HepG2 (cell line): Measurements from ENCODE around the gene LMAN2L. TPM values are rescaled to one million over a fixed set of nuclear protein-coding genes. Genes with fewer than 3 reads are reported as not detected.

Source experiments
- CC2D1A ChIP-seq: sonication (generic); formaldehyde crosslinking; IDR thresholded peaks from 2 replicates; pipeline ENCODE4 v1.8.1; 2023; ENCODE audit warnings: mild to moderate bottlenecking, missing genetic modification reagents
- CHD4 ChIP-seq: fragments of 200-600 bp; sonication (generic); IDR thresholded peaks from 2 replicates; pipeline ENCODE4 v1.7.0; 2017; ENCODE audit warnings: mild to moderate bottlenecking, low read length, borderline replicate concordance
- EHMT2 ChIP-seq: fragments of 200-600 bp; sonication (generic); IDR thresholded peaks from 2 replicates; pipeline ENCODE4 v1.7.0; 2017; ENCODE audit warnings: antibody characterized with exemption, low read depth, low read length, borderline replicate concordance
- HES4 ChIP-seq: sonication (generic); formaldehyde crosslinking; IDR thresholded peaks from 2 replicates; pipeline ENCODE4 v1.9.0; 2021; ENCODE audit warnings: mild to moderate bottlenecking, missing genetic modification reagents, borderline replicate concordance
- HNRNPLL ChIP-seq: fragments of 200-400 bp; formaldehyde crosslinking; IDR thresholded peaks from 2 replicates; pipeline ENCODE4 v1.6.1; 2017; ENCODE audit warnings: mild to moderate bottlenecking, low read depth, low read length; ENCODE audit not compliant: poor library complexity, severe bottlenecking
- HOXA9 ChIP-seq: sonication (generic); formaldehyde crosslinking; IDR thresholded peaks from 2 replicates; pipeline ENCODE4 v1.8.1; 2022; ENCODE audit warnings: missing genetic modification reagents, mild to moderate bottlenecking, moderate library complexity, borderline replicate concordance
- IKZF1 ChIP-seq: fragments of 450-650 bp; IDR thresholded peaks from 2 replicates; pipeline ENCODE4 v1.7.1; 2016
- KLF12 ChIP-seq: sonication (generic); formaldehyde crosslinking; IDR thresholded peaks from 2 replicates; pipeline ENCODE4 v1.4.0; 2020; ENCODE audit warnings: missing genetic modification reagents, borderline replicate concordance
- PRPF4 ChIP-seq: fragments of 200-400 bp; formaldehyde crosslinking; IDR thresholded peaks from 2 replicates; pipeline ENCODE4 v1.6.1; 2016; ENCODE audit warnings: low read length, low read depth; ENCODE audit not compliant: poor library complexity, severe bottlenecking
- RAD51 ChIP-seq: fragments of 450-650 bp; IDR thresholded peaks from 2 replicates; pipeline ENCODE4 v1.6.1; 2016; ENCODE audit warnings: borderline replicate concordance
- RBFOX2 ChIP-seq: fragments of 200-400 bp; formaldehyde crosslinking; IDR thresholded peaks from 2 replicates; pipeline ENCODE4 v1.6.1; 2017; ENCODE audit warnings: low read depth, mild to moderate bottlenecking, low read length
- TOPORS ChIP-seq: sonication (generic); formaldehyde crosslinking; IDR thresholded peaks from 2 replicates; pipeline ENCODE4 v1.8.0; 2023; ENCODE audit warnings: mild to moderate bottlenecking, missing genetic modification reagents
- ZNF205 ChIP-seq: IDR thresholded peaks from 2 replicates; pipeline ENCODE4 v1.6.1; 2018; ENCODE audit warnings: missing biosample characterization, missing genetic modification reagents
- ZNF232 ChIP-seq: sonication (generic); formaldehyde crosslinking; IDR thresholded peaks from 2 replicates; pipeline ENCODE4 v1.4.0; 2020; ENCODE audit warnings: missing genetic modification reagents, borderline replicate concordance
- ZNF251 ChIP-seq: sonication (generic); formaldehyde crosslinking; IDR thresholded peaks from 2 replicates; pipeline ENCODE4 v1.9.0; 2021; ENCODE audit warnings: mild to moderate bottlenecking, missing genetic modification reagents
- ZNF331 ChIP-seq: sonication (generic); formaldehyde crosslinking; IDR thresholded peaks from 2 replicates; pipeline ENCODE4 v1.4.0; 2020; ENCODE audit warnings: missing genetic modification reagents
- ZNF484 ChIP-seq: sonication (generic); formaldehyde crosslinking; IDR thresholded peaks from 2 replicates; pipeline ENCODE4 v1.5.1; 2020; ENCODE audit warnings: mild to moderate bottlenecking, low read depth, missing genetic modification reagents, borderline replicate concordance
- ZNF589 ChIP-seq: sonication (generic); formaldehyde crosslinking; conservative IDR thresholded peaks from 2 replicates; pipeline ENCODE4 v1.8.0; 2022; ENCODE audit warnings: mild to moderate bottlenecking, moderate library complexity, missing genetic modification reagents
- ZNF616 ChIP-seq: sonication (generic); formaldehyde crosslinking; IDR thresholded peaks from 2 replicates; pipeline ENCODE4 v1.5.0; 2020; ENCODE audit warnings: low read depth, mild to moderate bottlenecking, missing genetic modification reagents
- ZNF782 ChIP-seq: sonication (generic); formaldehyde crosslinking; IDR thresholded peaks from 2 replicates; pipeline ENCODE4 v1.4.0; 2020; ENCODE audit warnings: missing genetic modification reagents, mild to moderate bottlenecking, borderline replicate concordance
- ZSCAN21 ChIP-seq: sonication (generic); formaldehyde crosslinking; IDR thresholded peaks from 2 replicates; pipeline ENCODE4 v1.8.0; 2022; ENCODE audit warnings: mild to moderate bottlenecking, missing genetic modification reagents, moderate library complexity, borderline replicate concordance
- polyA plus RNA-seq, 8 experiments: library from polyadenylated mRNA; depleted of rRNA in 3 of 8; stranded (reverse) in 7 of 8; unstranded in 1 of 8; fragments of >200 nt; fragmentation: Illumina TruSeq in 4 of 8; extraction: Trizol in 4 of 8; gene quantifications; 2 replicates each; pipeline versions ENCODE4 v1.2.1 to v1.2.3, GENCODE V29; 2011 to 2016; ENCODE audit warnings: low read depth in 4 of 8, missing spikeins in 1 of 8, mixed read lengths in 1 of 8; ENCODE audit not compliant: insufficient read depth in 1 of 8
- total RNA-seq, 5 experiments: library from RNA; depleted of rRNA; stranded (reverse); fragments of >200 nt; fragmentation: Illumina TruSeq; extraction: Trizol; gene quantifications; 2 replicates each; pipeline ENCODE4 v1.2.3, GENCODE V29; 2016; ENCODE audit warnings: low read depth in 1 of 5
- TF ChIP-seq, protein P1 (sequence below): sonication (generic); formaldehyde crosslinking; IDR thresholded peaks from 2 replicates; pipeline ENCODE4 v1.4.0; 2020; ENCODE audit warnings: mild to moderate bottlenecking, missing genetic modification reagents
- TF ChIP-seq, protein P2 (sequence below): fragments of 450-650 bp; IDR thresholded peaks from 2 replicates; pipeline ENCODE4 v1.6.1; 2017; ENCODE audit warnings: mild to moderate bottlenecking
- TF ChIP-seq, protein P3 (sequence below): sonication (generic); formaldehyde crosslinking; IDR thresholded peaks from 2 replicates; pipeline ENCODE4 v1.8.1; 2023; ENCODE audit warnings: mild to moderate bottlenecking, inconsistent platforms, moderate library complexity, missing genetic modification reagents, borderline replicate concordance

LMAN2L gene
- total and polyA plus RNA-seq, 2 of the 13 experiments (the other 11 are each of a cell fraction or from before 2014, with no cell fraction given), result 39.1 to 57.9 TPM

DNA sequence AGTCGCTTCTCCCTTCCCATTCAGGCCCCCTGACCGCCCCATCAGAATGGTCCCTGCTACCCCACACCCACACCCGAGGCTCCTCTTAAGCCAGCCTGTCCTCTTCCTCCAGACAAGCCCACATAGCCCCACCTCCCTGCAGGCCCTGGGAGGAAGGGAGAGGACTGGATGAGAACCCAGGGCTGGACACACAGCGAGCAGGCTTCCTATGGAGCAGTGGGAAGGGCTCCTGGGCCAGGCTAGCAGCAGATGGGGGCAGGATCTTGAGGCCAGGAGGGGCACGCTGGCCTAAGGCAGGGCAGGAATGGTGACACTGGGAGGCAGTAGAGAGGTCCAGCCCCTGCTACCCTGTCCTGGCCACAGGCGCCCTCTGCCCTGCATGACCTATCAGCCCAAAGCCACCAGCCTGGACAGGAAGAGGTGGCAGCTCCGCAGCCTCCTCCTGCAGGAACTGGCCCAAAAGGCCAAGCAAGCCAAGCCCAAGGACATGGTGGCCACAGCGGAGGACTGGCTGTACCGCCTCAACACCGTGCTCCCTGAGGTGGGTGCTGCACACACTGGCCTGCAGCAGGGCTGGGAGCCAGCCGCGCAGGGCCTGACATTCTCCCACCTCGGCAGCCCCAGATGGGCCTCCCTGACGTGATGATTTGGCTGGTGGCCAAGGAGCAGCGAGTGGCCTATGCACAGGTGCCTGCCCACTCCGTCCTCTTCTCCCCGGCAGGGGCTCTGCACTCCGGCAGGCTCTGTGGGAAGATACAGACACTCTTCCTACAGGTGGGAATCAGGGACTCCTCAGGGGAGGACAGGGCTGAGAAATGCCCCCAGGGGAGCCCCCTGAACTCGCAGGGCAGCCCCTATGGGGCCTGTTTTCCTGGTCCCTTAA lies 54.0 kb downstream of the LMAN2L start (continued):
- no peak for TF ChIP-seq ZNF782 (CRISPR knock-in tag)
- no peak for TF ChIP-seq ZNF251 (CRISPR knock-in tag)
- no peak for TF ChIP-seq CHD4
- no peak for TF ChIP-seq ZNF589
- TF ChIP-seq HES4 (CRISPR knock-in tag), result no peak
- no peak for TF ChIP-seq RAD51
- no peak for TF ChIP-seq ZNF205 (CRISPR knock-in tag)
- TF ChIP-seq RBFOX2, result peak; percentile 57; the same call in 1 of the 2 replicates
- TF ChIP-seq ZNF232 (CRISPR knock-in tag), result no peak
- TF ChIP-seq PRPF4, result no peak
- TF ChIP-seq HNRNPLL, result peak; percentile 44
- no peak for TF ChIP-seq EHMT2
- TF ChIP-seq, protein P1, sequence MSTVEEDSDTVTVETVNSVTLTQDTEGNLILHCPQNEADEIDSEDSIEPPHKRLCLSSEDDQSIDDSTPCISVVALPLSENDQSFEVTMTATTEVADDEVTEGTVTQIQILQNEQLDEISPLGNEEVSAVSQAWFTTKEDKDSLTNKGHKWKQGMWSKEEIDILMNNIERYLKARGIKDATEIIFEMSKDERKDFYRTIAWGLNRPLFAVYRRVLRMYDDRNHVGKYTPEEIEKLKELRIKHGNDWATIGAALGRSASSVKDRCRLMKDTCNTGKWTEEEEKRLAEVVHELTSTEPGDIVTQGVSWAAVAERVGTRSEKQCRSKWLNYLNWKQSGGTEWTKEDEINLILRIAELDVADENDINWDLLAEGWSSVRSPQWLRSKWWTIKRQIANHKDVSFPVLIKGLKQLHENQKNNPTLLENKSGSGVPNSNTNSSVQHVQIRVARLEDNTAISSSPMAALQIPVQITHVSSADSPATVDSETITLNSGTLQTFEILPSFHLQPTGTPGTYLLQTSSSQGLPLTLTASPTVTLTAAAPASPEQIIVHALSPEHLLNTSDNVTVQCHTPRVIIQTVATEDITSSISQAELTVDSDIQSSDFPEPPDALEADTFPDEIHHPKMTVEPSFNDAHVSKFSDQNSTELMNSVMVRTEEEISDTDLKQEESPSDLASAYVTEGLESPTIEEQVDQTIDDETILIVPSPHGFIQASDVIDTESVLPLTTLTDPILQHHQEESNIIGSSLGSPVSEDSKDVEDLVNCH (CRISPR knock-in tag), result no peak
- no peak for TF ChIP-seq HOXA9
- TF ChIP-seq, protein P2, sequence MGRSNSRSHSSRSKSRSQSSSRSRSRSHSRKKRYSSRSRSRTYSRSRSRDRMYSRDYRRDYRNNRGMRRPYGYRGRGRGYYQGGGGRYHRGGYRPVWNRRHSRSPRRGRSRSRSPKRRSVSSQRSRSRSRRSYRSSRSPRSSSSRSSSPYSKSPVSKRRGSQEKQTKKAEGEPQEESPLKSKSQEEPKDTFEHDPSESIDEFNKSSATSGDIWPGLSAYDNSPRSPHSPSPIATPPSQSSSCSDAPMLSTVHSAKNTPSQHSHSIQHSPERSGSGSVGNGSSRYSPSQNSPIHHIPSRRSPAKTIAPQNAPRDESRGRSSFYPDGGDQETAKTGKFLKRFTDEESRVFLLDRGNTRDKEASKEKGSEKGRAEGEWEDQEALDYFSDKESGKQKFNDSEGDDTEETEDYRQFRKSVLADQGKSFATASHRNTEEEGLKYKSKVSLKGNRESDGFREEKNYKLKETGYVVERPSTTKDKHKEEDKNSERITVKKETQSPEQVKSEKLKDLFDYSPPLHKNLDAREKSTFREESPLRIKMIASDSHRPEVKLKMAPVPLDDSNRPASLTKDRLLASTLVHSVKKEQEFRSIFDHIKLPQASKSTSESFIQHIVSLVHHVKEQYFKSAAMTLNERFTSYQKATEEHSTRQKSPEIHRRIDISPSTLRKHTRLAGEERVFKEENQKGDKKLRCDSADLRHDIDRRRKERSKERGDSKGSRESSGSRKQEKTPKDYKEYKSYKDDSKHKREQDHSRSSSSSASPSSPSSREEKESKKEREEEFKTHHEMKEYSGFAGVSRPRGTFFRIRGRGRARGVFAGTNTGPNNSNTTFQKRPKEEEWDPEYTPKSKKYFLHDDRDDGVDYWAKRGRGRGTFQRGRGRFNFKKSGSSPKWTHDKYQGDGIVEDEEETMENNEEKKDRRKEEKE, result no peak
- TF ChIP-seq ZNF484 (CRISPR knock-in tag), result no peak
- no peak for TF ChIP-seq TOPORS (CRISPR knock-in tag)
- TF ChIP-seq CC2D1A (CRISPR knock-in tag), result no peak
- TF ChIP-seq, protein P3, sequence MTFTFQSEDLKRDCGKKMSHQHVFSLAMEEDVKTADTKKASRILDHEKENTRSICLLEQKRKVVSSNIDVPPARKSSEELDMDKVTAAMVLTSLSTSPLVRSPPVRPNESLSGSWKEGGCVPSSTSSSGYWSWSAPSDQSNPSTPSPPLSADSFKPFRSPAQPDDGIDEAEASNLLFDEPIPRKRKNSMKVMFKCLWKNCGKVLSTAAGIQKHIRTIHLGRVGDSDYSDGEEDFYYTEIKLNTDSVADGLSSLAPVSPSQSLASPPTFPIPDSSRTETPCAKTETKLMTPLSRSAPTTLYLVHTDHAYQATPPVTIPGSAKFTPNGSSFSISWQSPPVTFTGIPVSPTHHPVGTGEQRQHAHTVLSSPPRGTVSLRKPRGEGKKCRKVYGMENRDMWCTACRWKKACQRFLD (CRISPR knock-in tag), result no peak
- no peak for TF ChIP-seq IKZF1
- peak; percentile 90 for TF ChIP-seq ZNF331 (CRISPR knock-in tag)
- TF ChIP-seq KLF12, result no peak
- peak; percentile 91; the same call in 1 of the 2 replicates for TF ChIP-seq ZSCAN21 (CRISPR knock-in tag)
- TF ChIP-seq ZNF616 (CRISPR knock-in tag), result no peak
